SK-N-MC (cell line): ENCODE data around the gene ALKBH5.

Source experiments
- DNase-seq: peaks from one replicate; pipeline ENCODE4 v3.0.0-alpha.2; 2011; ENCODE audit warnings: low read depth, low spot score
- H3K27ac ChIP-seq: fragments of 200-600 bp; sonication (generic); 2 replicates; pipeline ENCODE4 v1.5.1; 2016; ENCODE audit warnings: mixed run types
- H3K36me3 ChIP-seq: fragments of 200-600 bp; sonication (generic); 2 replicates; pipeline ENCODE4 v1.6.1; 2017; ENCODE audit warnings: antibody characterized with exemption, low read length, mixed read lengths; ENCODE audit not compliant: insufficient read depth
- H3K4me3 ChIP-seq: fragments of 200-600 bp; sonication (generic); 2 replicates; pipeline ENCODE4 v1.5.1; 2016
- H3K9ac ChIP-seq: fragments of 200-600 bp; sonication (generic); 2 replicates; pipeline ENCODE4 v1.8.0; 2017; ENCODE audit warnings: mixed run types, mixed read lengths; ENCODE audit not compliant: insufficient read length
- H3K9me3 ChIP-seq: fragments of 200-600 bp; sonication (generic); 2 replicates; pipeline ENCODE4 v1.6.1; 2017; ENCODE audit warnings: low read depth, mild to moderate bottlenecking, antibody characterized with exemption, low read length, moderate library complexity, mixed read lengths
- EZH2 ChIP-seq: fragments of 200-600 bp; sonication (generic); IDR thresholded peaks from one replicate; pipeline ENCODE4 v1.6.1; 2017; ENCODE audit warnings: antibody characterized with exemption
- FOXP2 ChIP-seq: optimal IDR thresholded peaks from 2 replicates; pipeline ENCODE3; 2011; ENCODE audit warnings: mild to moderate bottlenecking, moderate library complexity; ENCODE audit not compliant: insufficient read depth; ENCODE audit errors: extremely low read length, control extremely low read depth
- POLR2AphosphoS5 ChIP-seq: IDR thresholded peaks from 2 replicates; pipeline ENCODE4 v1.6.1; 2012; ENCODE audit warnings: mild to moderate bottlenecking, low read depth, low read length, borderline replicate concordance

ALKBH5 gene

DNA sequence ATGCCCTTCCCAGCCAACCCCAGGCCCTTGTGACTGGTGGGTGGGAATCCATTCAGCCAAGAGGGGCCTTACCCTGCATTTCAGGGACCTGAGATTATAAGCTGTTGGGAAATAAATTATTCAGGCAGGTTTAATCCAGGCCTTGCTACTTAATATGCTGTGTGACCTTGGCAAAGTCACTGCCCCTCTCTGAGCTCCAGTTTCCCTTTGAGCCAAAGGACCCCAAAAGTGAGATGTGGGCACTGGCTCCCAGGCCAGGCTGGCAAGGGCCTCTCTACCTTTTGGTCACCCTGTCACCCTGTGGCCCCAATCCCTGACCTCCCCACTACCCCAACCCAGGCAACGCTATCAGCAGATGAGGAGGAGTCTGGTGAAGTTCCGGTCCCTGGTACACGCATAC lies 41.2 kb upstream of the ALKBH5 start:
- TF ChIP-seq POLR2AphosphoS5 (no peak), EZH2 (no peak), FOXP2 (no peak)
- H3K4me3 ChIP-seq = no peak overlapping the region
- DNase-seq = no peak
- H3K9me3 ChIP-seq = no peaks in the 10 kb centered on the region
- H3K27ac ChIP-seq = no peak overlapping the region
- H3K36me3 ChIP-seq = no peaks in the 10 kb centered on the region
- no peak overlapping the region for H3K9ac ChIP-seq

DNA sequence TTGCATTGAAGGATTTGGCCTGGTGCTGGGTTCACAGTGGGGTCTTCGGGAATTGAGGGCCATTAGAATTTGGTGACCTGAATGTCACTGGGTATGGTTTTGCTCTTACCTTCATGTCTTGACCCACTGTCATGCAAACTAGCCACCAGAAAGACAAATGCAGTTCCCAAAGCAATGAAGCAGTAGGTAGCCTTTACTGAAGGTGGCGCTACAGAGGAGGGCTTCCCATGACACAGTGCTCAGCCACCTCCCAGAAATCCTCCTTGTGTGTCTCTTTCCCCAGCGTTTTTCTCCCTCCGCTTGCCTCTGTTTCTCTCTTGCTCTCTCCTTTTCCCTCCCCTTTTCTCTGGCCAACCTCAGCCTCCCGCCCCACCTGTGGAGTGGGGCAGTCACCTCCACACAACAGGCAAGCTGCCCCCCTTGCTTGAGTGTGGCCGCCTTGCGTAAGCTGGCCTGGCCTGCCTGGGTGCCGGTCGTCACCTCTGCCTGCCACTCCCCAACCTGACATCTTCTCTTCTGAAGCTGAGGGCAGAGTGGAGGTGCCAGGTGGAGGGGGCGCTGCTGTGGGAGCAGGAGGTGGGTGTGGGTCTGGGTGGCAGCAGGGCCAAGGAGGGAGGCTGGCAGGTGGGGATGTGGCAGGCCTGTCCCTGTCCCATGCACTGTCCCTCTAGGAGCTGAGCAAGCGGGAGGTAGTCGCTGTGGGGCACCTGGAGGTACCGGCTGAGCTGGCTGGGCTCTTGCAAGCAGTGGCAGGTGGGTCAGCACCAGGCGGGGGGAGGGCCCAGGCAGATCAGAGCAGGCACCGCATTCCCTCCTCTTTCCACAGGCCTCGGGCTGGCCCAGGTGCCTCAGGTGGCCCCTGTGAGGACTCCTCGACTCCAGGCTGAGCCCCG lies 40.3 kb upstream of the ALKBH5 start:
- H3K36me3 ChIP-seq = no peaks in the 10 kb centered on the region
- no peak overlapping the region for H3K9ac ChIP-seq
- no peak overlapping the region for H3K4me3 ChIP-seq
- H3K9me3 ChIP-seq = no peaks in the 10 kb centered on the region
- no peak overlapping the region for H3K27ac ChIP-seq
- no peak for DNase-seq
- TF ChIP-seq POLR2AphosphoS5 = no peak
- TF ChIP-seq FOXP2 = no peak
- TF ChIP-seq EZH2 = no peak

GRCh38 chr17:18144261-18144660 lies 39.4 kb upstream of the ALKBH5 start:
- DNase-seq = no peak
- no peak overlapping the region for H3K4me3 ChIP-seq
- no peaks in the 10 kb centered on the region for H3K9me3 ChIP-seq
- no peak for TF ChIP-seq POLR2AphosphoS5
- no peak for TF ChIP-seq FOXP2
- TF ChIP-seq EZH2 = no peak
- no peak overlapping the region for H3K9ac ChIP-seq
- H3K27ac ChIP-seq = no peak overlapping the region
- no peaks in the 10 kb centered on the region for H3K36me3 ChIP-seq

DNA sequence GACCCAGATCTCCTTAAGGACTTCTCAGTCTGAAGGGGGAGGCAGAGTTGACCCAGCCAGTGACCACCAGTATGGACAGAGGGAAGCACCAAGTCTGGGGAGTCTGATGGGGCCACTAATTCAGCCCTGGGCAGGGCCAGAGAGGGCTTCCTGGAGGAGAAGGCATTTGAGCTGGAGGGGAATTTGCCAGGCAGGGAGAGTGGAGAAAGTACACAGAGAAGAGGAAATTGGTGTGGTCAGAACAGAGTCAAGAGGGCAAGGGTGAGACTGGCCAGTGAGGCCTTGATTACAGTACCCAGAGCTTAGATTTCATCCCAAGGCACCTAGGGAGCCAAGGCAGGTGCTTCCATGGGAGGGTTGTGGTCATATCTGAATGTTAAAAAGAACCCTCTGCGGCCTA lies 38.8 kb upstream of the ALKBH5 start:
- TF ChIP-seq EZH2 (no peak), POLR2AphosphoS5 (no peak), FOXP2 (no peak)
- DNase-seq = no peak
- no peak overlapping the region for H3K9ac ChIP-seq
- no peak overlapping the region for H3K4me3 ChIP-seq
- no peak overlapping the region for H3K27ac ChIP-seq
- no peaks in the 10 kb centered on the region for H3K9me3 ChIP-seq
- H3K36me3 ChIP-seq = no peaks in the 10 kb centered on the region

DNA sequence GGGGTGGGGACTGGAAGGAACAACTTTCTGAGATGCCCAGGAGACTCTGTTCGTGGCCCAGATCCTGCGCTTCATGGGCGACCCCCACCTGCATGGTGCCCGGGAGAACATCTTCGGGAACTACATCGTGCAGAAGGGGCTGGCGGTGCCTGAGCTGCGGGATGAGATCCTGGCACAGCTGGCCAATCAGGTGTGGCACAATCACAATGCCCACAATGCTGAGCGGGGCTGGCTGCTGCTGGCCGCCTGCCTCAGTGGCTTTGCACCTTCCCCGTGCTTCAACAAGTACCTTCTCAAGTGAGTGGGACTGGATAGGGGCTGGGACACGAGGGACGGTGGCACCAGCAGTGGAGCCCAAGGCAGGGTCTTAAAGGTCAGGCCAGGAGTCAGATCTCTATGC lies 37.8 kb upstream of the ALKBH5 start:
- Histone ChIP-seq H3K27ac (no peak overlapping the region), H3K36me3 (no peaks in the 10 kb centered on the region), H3K9me3 (no peaks in the 10 kb centered on the region), H3K4me3 (no peak overlapping the region), H3K9ac (no peak overlapping the region)
- TF ChIP-seq FOXP2 (no peak), POLR2AphosphoS5 (no peak)
- no peak for DNase-seq

- Histone ChIP-seq H3K9ac (no peak overlapping the region), H3K36me3 (no peaks in the 10 kb centered on the region), H3K4me3 (no peak overlapping the region), H3K27ac (no peak overlapping the region), H3K9me3 (no peaks in the 10 kb centered on the region)
- no peak for DNase-seq
- TF ChIP-seq POLR2AphosphoS5 = no peak
- TF ChIP-seq FOXP2 = no peak
These were observed 37.4 kb upstream of the ALKBH5 start for GRCh38 chr17:18146259-18146658.

DNA sequence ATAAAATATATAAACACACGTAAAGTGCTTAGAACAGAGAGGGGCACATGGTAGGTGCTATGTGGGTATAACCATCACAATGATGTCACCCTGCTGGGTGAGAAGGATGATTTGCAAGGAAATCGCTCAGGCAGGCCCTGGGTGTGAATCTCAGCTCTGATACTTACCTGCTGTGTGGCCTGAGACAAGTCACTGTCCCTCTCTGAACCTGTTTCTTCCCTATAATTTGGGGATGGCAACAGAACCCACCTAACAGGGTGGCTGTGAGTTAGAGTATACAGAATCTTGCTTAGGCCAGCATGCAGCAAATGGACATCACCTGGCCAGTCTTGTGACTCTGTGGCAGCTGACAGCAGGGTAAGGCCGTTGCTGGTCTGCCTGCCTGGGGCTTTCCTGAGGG lies 36.6 kb upstream of the ALKBH5 start:
- DNase-seq = no peak
- Histone ChIP-seq H3K36me3 (no peaks in the 10 kb centered on the region), H3K9me3 (no peaks in the 10 kb centered on the region), H3K9ac (no peak overlapping the region), H3K4me3 (no peak overlapping the region), H3K27ac (no peak overlapping the region)
- no peak for TF ChIP-seq EZH2

DNA sequence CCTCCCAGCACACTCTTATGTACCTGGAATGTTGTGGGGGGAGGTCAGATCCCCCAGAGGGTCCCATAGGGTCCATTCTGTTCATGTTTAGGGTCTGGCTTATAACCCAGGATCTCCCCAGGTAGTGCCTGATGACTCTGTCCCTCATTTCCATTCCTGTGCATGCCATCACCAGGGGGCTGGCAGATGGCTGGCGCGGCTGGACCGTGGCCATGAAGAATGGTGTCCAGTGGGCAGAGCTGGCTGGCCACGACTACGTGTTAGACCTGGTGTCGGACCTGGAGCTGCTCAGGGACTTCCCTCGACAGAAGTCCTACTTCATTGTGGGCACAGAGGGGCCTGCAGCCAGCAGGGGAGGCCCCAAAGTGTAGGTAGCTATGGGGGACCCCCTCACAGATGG lies 35.0 kb upstream of the ALKBH5 start:
- Histone ChIP-seq H3K4me3 (no peak overlapping the region), H3K36me3 (no peaks in the 10 kb centered on the region), H3K9ac (no peak overlapping the region), H3K9me3 (no peaks in the 10 kb centered on the region), H3K27ac (no peak overlapping the region)
- TF ChIP-seq FOXP2 = no peak
- TF ChIP-seq EZH2 = no peak
- no peak for TF ChIP-seq POLR2AphosphoS5
- DNase-seq = no peak

- TF ChIP-seq POLR2AphosphoS5 (no peak), EZH2 (no peak), FOXP2 (no peak)
- H3K36me3 ChIP-seq = no peaks in the 10 kb centered on the region
- H3K4me3 ChIP-seq = no peak overlapping the region
- H3K27ac ChIP-seq = no peak overlapping the region
- H3K9ac ChIP-seq = no peak overlapping the region
- no peak for DNase-seq
- H3K9me3 ChIP-seq = no peaks in the 10 kb centered on the region
These were observed 32.3 kb upstream of the ALKBH5 start for GRCh38 chr17:18151290-18151689.
